ENCODE results near the gene RAB20.

DNA sequence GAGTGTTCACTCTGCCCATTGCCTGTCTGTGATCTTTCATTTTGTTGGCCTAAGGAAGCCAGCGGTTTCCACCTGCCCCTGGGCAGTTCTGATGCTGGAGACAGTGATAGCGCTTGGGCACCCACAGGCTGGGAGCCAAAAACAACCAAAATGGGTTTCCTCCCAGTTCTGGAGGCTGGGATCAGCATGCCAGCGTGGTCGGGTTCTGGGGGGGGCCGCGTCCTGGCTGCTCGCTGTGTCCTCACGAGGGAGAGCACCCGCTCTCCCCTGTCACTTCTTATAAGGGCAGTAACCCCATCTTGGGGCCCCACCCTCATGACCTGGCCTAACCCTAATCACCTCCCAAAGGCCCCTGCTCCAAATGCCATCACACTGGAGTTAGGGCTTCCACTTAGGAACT, 67.9 kb downstream of the RAB20 start:
- TF ChIP-seq, protein P1, sequence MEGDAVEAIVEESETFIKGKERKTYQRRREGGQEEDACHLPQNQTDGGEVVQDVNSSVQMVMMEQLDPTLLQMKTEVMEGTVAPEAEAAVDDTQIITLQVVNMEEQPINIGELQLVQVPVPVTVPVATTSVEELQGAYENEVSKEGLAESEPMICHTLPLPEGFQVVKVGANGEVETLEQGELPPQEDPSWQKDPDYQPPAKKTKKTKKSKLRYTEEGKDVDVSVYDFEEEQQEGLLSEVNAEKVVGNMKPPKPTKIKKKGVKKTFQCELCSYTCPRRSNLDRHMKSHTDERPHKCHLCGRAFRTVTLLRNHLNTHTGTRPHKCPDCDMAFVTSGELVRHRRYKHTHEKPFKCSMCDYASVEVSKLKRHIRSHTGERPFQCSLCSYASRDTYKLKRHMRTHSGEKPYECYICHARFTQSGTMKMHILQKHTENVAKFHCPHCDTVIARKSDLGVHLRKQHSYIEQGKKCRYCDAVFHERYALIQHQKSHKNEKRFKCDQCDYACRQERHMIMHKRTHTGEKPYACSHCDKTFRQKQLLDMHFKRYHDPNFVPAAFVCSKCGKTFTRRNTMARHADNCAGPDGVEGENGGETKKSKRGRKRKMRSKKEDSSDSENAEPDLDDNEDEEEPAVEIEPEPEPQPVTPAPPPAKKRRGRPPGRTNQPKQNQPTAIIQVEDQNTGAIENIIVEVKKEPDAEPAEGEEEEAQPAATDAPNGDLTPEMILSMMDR (conservative IDR thresholded peaks at IDR 0.05) = no peak
- TF ChIP-seq ZFX (IDR thresholded peaks at IDR 0.05) = no peak

Measured in C4-2B (cell line).